ENCODE data around the gene MESD. TPM values are rescaled to one million over a fixed set of nuclear protein-coding genes. Genes with fewer than 3 reads are reported as not detected.

MESD gene
- total RNA-seq, 2 donors from 2014 or later: 28.0 to 33.9 TPM

- H3K27ac ChIP-seq: no peak overlapping the region
- intact Hi-C loops (cut with DNase I): no loop called here
Measured at GRCh38 chr15:81023483-81024264, 34.1 kb upstream of the MESD start.

GRCh38 chr15:81021321-81021720 is 31.7 kb upstream of the MESD start:
- intact Hi-C loops (cut with DNase I): no loop called here
- Histone ChIP-seq H3K9me3 (no peaks in the 10 kb centered on the region), H3K27me3 (replicated peaks; ENCODE audit: insufficient read depth) (no peaks in the 10 kb centered on the region), H3K36me3 (no peaks in the 10 kb centered on the region), H3K4me1 (replicated peaks) (no peaks in the 10 kb centered on the region), H3K27ac (no peak overlapping the region), H3K4me3 (no peak overlapping the region)
- DNase-seq (ENCODE audit: low spot score): no peak
- TF ChIP-seq CTCF (IDR thresholded peaks at IDR 0.05) (no peak), POLR2A (IDR thresholded peaks at IDR 0.05) (no peak), POLR2AphosphoS5 (IDR thresholded peaks at IDR 0.05) (no peak)
- 86% methylated on average over 7 of the region's 7 CpGs for WGBS

More at GRCh38 chr15:81023483-81024264, 34.1 kb upstream of the MESD start:
- WGBS: 71% methylated on average over 13 of the region's 13 CpGs
- Histone ChIP-seq H3K36me3 (no peaks in the 10 kb centered on the region), H3K4me1 (replicated peaks) (no peaks in the 10 kb centered on the region), H3K4me3 (no peak overlapping the region), H3K27me3 (replicated peaks; ENCODE audit: insufficient read depth) (no peaks in the 10 kb centered on the region), H3K9me3 (no peaks in the 10 kb centered on the region)
- no peak for DNase-seq (ENCODE audit: low spot score)
- TF ChIP-seq CTCF (IDR thresholded peaks at IDR 0.05): no peak
- no peak for TF ChIP-seq POLR2AphosphoS5 (IDR thresholded peaks at IDR 0.05)
- TF ChIP-seq POLR2A (IDR thresholded peaks at IDR 0.05): no peak

- intact Hi-C loops (cut with DNase I): no loop called here
- H3K36me3 ChIP-seq: no peaks in the 10 kb centered on the region
- no peak overlapping the region for H3K27ac ChIP-seq
- DNase-seq (ENCODE audit: low spot score): no peak
- no peaks in the 10 kb centered on the region for H3K27me3 ChIP-seq (replicated peaks; ENCODE audit: insufficient read depth)
- no peaks in the 10 kb centered on the region for H3K4me1 ChIP-seq (replicated peaks)
- no peak overlapping the region for H3K4me3 ChIP-seq
- no peaks in the 10 kb centered on the region for H3K9me3 ChIP-seq
- no peak for TF ChIP-seq POLR2A (IDR thresholded peaks at IDR 0.05)
- TF ChIP-seq POLR2AphosphoS5 (IDR thresholded peaks at IDR 0.05): no peak
- no peak for TF ChIP-seq CTCF (IDR thresholded peaks at IDR 0.05)
- 100% methylated on average over 2 of the region's 2 CpGs for WGBS
Measured at GRCh38 chr15:81018197-81018596, 28.6 kb upstream of the MESD start.

- Histone ChIP-seq H3K27me3 (replicated peaks; ENCODE audit: insufficient read depth) (no peaks in the 10 kb centered on the region), H3K4me1 (replicated peaks) (no peaks in the 10 kb centered on the region), H3K27ac (no peak overlapping the region), H3K36me3 (no peaks in the 10 kb centered on the region), H3K9me3 (no peaks in the 10 kb centered on the region), H3K4me3 (no peak overlapping the region)
- TF ChIP-seq POLR2AphosphoS5 (IDR thresholded peaks at IDR 0.05): no peak
- no peak for TF ChIP-seq POLR2A (IDR thresholded peaks at IDR 0.05)
- no peak for TF ChIP-seq CTCF (IDR thresholded peaks at IDR 0.05)
- DNase-seq (ENCODE audit: low spot score): no peak
- 52% methylated on average over 1 of the region's 1 CpG for WGBS
- intact Hi-C loops (cut with DNase I): no loop called here
Measured at GRCh38 chr15:81016489-81017068, 27.0 kb upstream of the MESD start.
